ENCODE results near the gene TANC1. TPM values are rescaled to one million over a fixed set of nuclear protein-coding genes. Genes with fewer than 3 reads are reported as not detected.

The TANC1 gene
- total and polyA plus RNA-seq, 2 of the 4 experiments (the other 2 are of a cell fraction): 10.2 to 12.9 TPM

DNA sequence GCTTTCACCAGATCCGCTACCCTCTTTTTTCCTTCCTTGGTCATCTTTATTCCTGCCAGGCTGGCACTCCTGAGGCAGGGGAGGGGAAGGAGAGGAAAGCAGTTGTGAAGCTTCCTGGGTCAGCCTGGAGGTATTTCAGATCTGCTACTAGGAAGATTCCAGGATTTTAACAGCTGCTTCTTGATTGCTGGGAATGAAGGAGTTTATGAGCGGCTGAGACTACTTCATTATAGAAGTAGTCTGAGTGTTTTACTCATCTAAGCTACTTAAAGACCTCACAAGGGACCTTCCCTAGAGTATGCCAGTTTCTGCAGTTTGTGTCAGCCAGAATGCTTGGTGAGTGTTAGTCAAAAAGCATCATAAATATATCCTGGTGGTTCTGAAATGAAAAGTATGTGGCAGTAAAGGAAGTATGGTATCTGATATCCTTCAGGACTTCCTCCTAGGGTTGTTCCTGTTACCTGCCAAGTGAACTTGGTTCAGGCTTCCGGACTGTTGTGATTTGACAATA is 1.9 kb downstream of the TANC1 start:
- no peak overlapping the region for H2BK120ac ChIP-seq (ENCODE audit: low read depth, low read length)
- no peaks in the 10 kb centered on the region for H3K27me3 ChIP-seq (ENCODE audit: control insufficient read depth, insufficient read depth, low read length)
- TF ChIP-seq MAFK (IDR thresholded peaks at IDR 0.05; ENCODE audit: low read depth, low read length) (no peak), NFE2L2 (IDR thresholded peaks at IDR 0.05; ENCODE audit: low read depth, low read length) (no peak), MXI1 (IDR thresholded peaks at IDR 0.05; ENCODE audit: borderline replicate concordance, low read depth, low read length) (no peak), CHD1 (IDR thresholded peaks at IDR 0.05; ENCODE audit: low read depth, low read length) (no peak), BHLHE40 (IDR thresholded peaks at IDR 0.05; ENCODE audit: low read depth, low read length) (no peak), RFX5 (IDR thresholded peaks at IDR 0.05; ENCODE audit: low read depth, low read length) (no peak), MAZ (IDR thresholded peaks at IDR 0.05; ENCODE audit: borderline replicate concordance, low read depth, low read length) (no peak), RCOR1 (IDR thresholded peaks at IDR 0.05; ENCODE audit: insufficient replicate concordance, low read length) (no peak)
- TF ChIP-seq, protein P1, sequence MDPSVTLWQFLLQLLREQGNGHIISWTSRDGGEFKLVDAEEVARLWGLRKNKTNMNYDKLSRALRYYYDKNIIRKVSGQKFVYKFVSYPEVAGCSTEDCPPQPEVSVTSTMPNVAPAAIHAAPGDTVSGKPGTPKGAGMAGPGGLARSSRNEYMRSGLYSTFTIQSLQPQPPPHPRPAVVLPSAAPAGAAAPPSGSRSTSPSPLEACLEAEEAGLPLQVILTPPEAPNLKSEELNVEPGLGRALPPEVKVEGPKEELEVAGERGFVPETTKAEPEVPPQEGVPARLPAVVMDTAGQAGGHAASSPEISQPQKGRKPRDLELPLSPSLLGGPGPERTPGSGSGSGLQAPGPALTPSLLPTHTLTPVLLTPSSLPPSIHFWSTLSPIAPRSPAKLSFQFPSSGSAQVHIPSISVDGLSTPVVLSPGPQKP (IDR thresholded peaks at IDR 0.05; ENCODE audit: borderline replicate concordance, low read depth, low read length): no peak
- dilution Hi-C loops (cut with HindIII; ENCODE audit: low sequenced_read_pairs, unreplicated experiment) (no loop called here), intact Hi-C loops (cut with micrococcal nuclease) (loop anchor here (5.0 kb wide), 1 partner anchor 102 kb away; no protein-coding TSS in a partner anchor), in situ Hi-C loops (cut with MboI; ENCODE audit: low sequenced_read_pairs) (no loop called here)
- peak overlapping the region; percentile 83 for H3K14ac ChIP-seq (replicated peaks; ENCODE audit: low read depth, low read length)
- peak overlapping the region; percentile 69; the same call in 1 of the 2 replicates for H3K23ac ChIP-seq (ENCODE audit: low read depth, low read length)
- peak overlapping the region; percentile 87 for H3K9ac ChIP-seq (ENCODE audit: low read depth, low read length)
- ATAC-seq (ENCODE audit: low read depth) (no peak), DNase-seq (peak; percentile 21)
- peak overlapping the region; percentile 19; the same call in 1 of the 2 replicates for H4K5ac ChIP-seq (ENCODE audit: low read depth, low read length)
- peak overlapping the region; percentile 90 for H3K27ac ChIP-seq (ENCODE audit: insufficient read depth, low read length)
- H4K91ac ChIP-seq (ENCODE audit: insufficient read depth, low read depth, low read length): peak overlapping the region; percentile 40; the same call in 1 of the 2 replicates
- peak overlapping the region; percentile 33 for H2AK9ac ChIP-seq (replicated peaks; ENCODE audit: low read depth, low read length, poor library complexity)
- POLR2A ChIA-PET (ENCODE audit: unreplicated experiment): no interaction called here
- H4K20me1 ChIP-seq (ENCODE audit: insufficient read depth, low read length): peaks cover 53% of the 10 kb centered on the region
- H2BK5ac ChIP-seq (ENCODE audit: low read depth, low read length, poor library complexity, severe bottlenecking): peak overlapping the region; percentile 35
- H3K9me3 ChIP-seq (ENCODE audit: control insufficient read depth, insufficient read depth, low read length): no peaks in the 10 kb centered on the region
- peaks cover 12% of the 10 kb centered on the region for H3K4me1 ChIP-seq (ENCODE audit: control insufficient read depth, insufficient read depth, low read length)
- H2BK20ac ChIP-seq (ENCODE audit: low read depth, low read length): 0 out of 2 replicates have a peak overlapping the region, but pooled peaks have one; percentile 20
- peak overlapping the region; percentile 81 for H3K18ac ChIP-seq (ENCODE audit: low read depth, low read length)
- no peaks in the 10 kb centered on the region for H3K36me3 ChIP-seq (ENCODE audit: control insufficient read depth, insufficient read depth, low read length)
- peaks cover 32 to 50% of the 10 kb centered on the region in 2 experiments for H3K79me1 ChIP-seq (ENCODE audit: low read depth in 1 of 2, low read length in 2 of 2)
- peak overlapping the region; percentile 81; the same call in 1 of the 2 replicates for H3K4ac ChIP-seq (ENCODE audit: low read depth, low read length)
- peak overlapping the region; percentile 87 for H3K4me3 ChIP-seq (ENCODE audit: insufficient read depth, low read depth, low read length)
- BruUV-seq (replicated peaks): TSS peak; percentile 6
- no peak overlapping the region for H2AK5ac ChIP-seq (ENCODE audit: low read depth, low read length)
- peak overlapping the region in 1 of 2 experiments; percentile 43; a peak in 2 of 4 replicates for H4K8ac ChIP-seq (ENCODE audit: low read depth in 2 of 2, low read length in 2 of 2)
- H3K4me2 ChIP-seq (ENCODE audit: low read depth, low read length): peak overlapping the region; percentile 97
- no peak overlapping the region for H3K56ac ChIP-seq (ENCODE audit: extremely low read depth, insufficient read depth, low read length)
- no CpG with 5 or more reads among the region's 3 CpGs for WGBS, 2 experiments (ENCODE audit: extremely low coverage in 2 of 2, insufficient read length in 1 of 2)
- peak overlapping the region; percentile 64; the same call in 1 of the 3 replicates for H2BK15ac ChIP-seq (ENCODE audit: low read depth, low read length)
- CTCF ChIA-PET: interaction anchor here (1.0 kb wide), 3 partner anchors 9 to 148 kb away, joined by 3 read pairs; no protein-coding TSS in a partner anchor
- peaks cover 7% of the 10 kb centered on the region for H3K9me1 ChIP-seq (ENCODE audit: insufficient read depth, low read length)
- peak overlapping the region; percentile 84 for H2AFZ ChIP-seq (replicated peaks; ENCODE audit: low read length, poor library complexity)

Data from IMR-90 (cell line).